ENCODE measurements around the gene ADAM33.

The ADAM33 gene

GRCh38 chr20:3672547-3673171 lies 9.2 kb downstream of the ADAM33 start:
- no peak for DNase-seq (ENCODE audit: low spot score)
- no peak for TF ChIP-seq CTCF (IDR thresholded peaks at IDR 0.05; ENCODE audit: extremely low read depth, missing control alignments)

- no peak for DNase-seq (ENCODE audit: low spot score)
- TF ChIP-seq CTCF (IDR thresholded peaks at IDR 0.05; ENCODE audit: extremely low read depth, missing control alignments): no peak
These were observed 9.7 kb downstream of the ADAM33 start for GRCh38 chr20:3671986-3672546.

GRCh38 chr20:3670945-3671344 lies 10.9 kb downstream of the ADAM33 start:
- DNase-seq (ENCODE audit: low spot score): no peak
- TF ChIP-seq CTCF (IDR thresholded peaks at IDR 0.05; ENCODE audit: extremely low read depth, missing control alignments): no peak

GRCh38 chr20:3670511-3670910 lies 11.3 kb downstream of the ADAM33 start:
- DNase-seq (ENCODE audit: low spot score): no peak
- no peak for TF ChIP-seq CTCF (IDR thresholded peaks at IDR 0.05; ENCODE audit: extremely low read depth, missing control alignments)

GRCh38 chr20:3669710-3670367 lies 12.0 kb downstream of the ADAM33 start:
- no peak for DNase-seq (ENCODE audit: low spot score)

GRCh38 chr20:3667434-3668037 lies 14.3 kb downstream of the ADAM33 start:
- DNase-seq (ENCODE audit: low spot score): no peak
- TF ChIP-seq CTCF (IDR thresholded peaks at IDR 0.05; ENCODE audit: extremely low read depth, missing control alignments): no peak

More at GRCh38 chr20:3669710-3670367, 12.0 kb downstream of the ADAM33 start:
- no peak for TF ChIP-seq CTCF (IDR thresholded peaks at IDR 0.05; ENCODE audit: extremely low read depth, missing control alignments)

GRCh38 chr20:3663858-3664257 lies 18.0 kb downstream of the ADAM33 start:
- TF ChIP-seq CTCF (IDR thresholded peaks at IDR 0.05; ENCODE audit: extremely low read depth, missing control alignments): no peak
- no peak for DNase-seq (ENCODE audit: low spot score)
